ENCODE data around the gene AGAP5. TPM values are rescaled to one million over a fixed set of nuclear protein-coding genes. Genes with fewer than 3 reads are reported as not detected.

The AGAP5 gene
- total and polyA plus RNA-seq, 9 of the 15 experiments (the other 6 are each of a cell fraction or from before 2014, with no cell fraction given), result 0.32 to 7.5 (median 5.3) TPM

- TF ChIP-seq, protein P1, sequence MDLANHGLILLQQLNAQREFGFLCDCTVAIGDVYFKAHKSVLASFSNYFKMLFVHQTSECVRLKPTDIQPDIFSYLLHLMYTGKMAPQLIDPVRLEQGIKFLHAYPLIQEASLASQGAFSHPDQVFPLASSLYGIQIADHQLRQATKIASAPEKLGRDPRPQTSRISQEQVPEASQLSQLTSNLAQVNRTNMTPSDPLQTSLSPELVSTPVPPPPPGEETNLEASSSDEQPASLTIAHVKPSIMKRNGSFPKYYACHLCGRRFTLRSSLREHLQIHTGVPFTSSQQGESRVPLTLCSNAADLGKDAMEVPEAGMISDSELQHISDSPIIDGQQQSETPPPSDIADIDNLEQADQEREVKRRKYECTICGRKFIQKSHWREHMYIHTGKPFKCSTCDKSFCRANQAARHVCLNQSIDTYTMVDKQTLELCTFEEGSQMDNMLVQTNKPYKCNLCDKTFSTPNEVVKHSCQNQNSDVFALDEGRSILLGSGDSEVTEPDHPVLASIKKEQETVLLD (IDR thresholded peaks at IDR 0.05), result no peak
- TF ChIP-seq ZNF23 (CRISPR knock-in tag; IDR thresholded peaks at IDR 0.05) (peak; percentile 94), NR2C1 (IDR thresholded peaks at IDR 0.05) (no peak), NR2C1 (tag; IDR thresholded peaks at IDR 0.05) (peak; percentile 16), SMARCE1 (IDR thresholded peaks at IDR 0.05) (no peak), MCM5 (IDR thresholded peaks at IDR 0.05; ENCODE audit: low read depth) (no peak), HCFC1 (IDR thresholded peaks at IDR 0.05; ENCODE audit: low read depth, low read length) (no peak), ETV6 (IDR thresholded peaks at IDR 0.05; ENCODE audit: borderline replicate concordance in 1 of 2, low read depth in 2 of 2, low read length in 1 of 2) (no peak), ETV6 (CRISPR knock-in tag; IDR thresholded peaks at IDR 0.05; ENCODE audit: borderline replicate concordance) (no peak), HIVEP1 (CRISPR knock-in tag; IDR thresholded peaks at IDR 0.05) (peak; percentile 97), CBX1 (IDR thresholded peaks at IDR 0.05; ENCODE audit: low read depth) (no peak), ZNF384 (IDR thresholded peaks at IDR 0.05; ENCODE audit: low read depth, low read length) (no peak), SIX5 (IDR thresholded peaks at IDR 0.05; ENCODE audit: borderline replicate concordance in 1 of 2, insufficient read depth in 1 of 2, low read depth in 1 of 2, low read length in 2 of 2) (no peak), NR0B1 (IDR thresholded peaks at IDR 0.05; ENCODE audit: partially characterized antibody) (no peak), ZNF584 (CRISPR knock-in tag; IDR thresholded peaks at IDR 0.05; ENCODE audit: low read depth) (peak; percentile 99), CEBPB (tag; IDR thresholded peaks at IDR 0.05) (peak; percentile 38; the same call in 1 of the 2 replicates), CBFA2T3 (IDR thresholded peaks at IDR 0.05) (no peak), MNT (conservative IDR thresholded peaks at IDR 0.05) (no peak), FOXJ2 (tag; IDR thresholded peaks at IDR 0.05) (no peak; the same call in 1 of the 2 replicates), SETDB1 (IDR thresholded peaks at IDR 0.05; ENCODE audit: low read length) (no peak), USF1 (CRISPR knock-in tag; IDR thresholded peaks at IDR 0.05) (no peak), SRSF7 (optimal IDR thresholded peaks at IDR 0.05; ENCODE audit: low read depth, low read length) (no peak), ZNF398 (CRISPR knock-in tag; IDR thresholded peaks at IDR 0.05) (peak; percentile 93)
Measured at GRCh38 chr10:73743327-73743904, 45.5 kb upstream of the AGAP5 start (continued).
